Epithelial cell of esophagus (primary cell): Measurements from ENCODE around the gene DDX25.

Source experiments
- DNase-seq: peaks from one replicate; pipeline ENCODE4 v3.0.0; 2010; ENCODE audit warnings: low read depth
- H3K4me3 ChIP-seq: 2 replicates; pipeline ENCODE4 v1.5.1; 2011; ENCODE audit warnings: mild to moderate bottlenecking, low read length, control low read depth
- TF ChIP-seq, protein P1 (sequence below): IDR thresholded peaks from 2 replicates; pipeline ENCODE4 v1.5.1; 2011; ENCODE audit warnings: low read depth, mild to moderate bottlenecking, low read length, control low read depth, inconsistent platforms; ENCODE audit not compliant: insufficient read depth; ENCODE audit errors: missing control alignments

The DDX25 gene

DNA sequence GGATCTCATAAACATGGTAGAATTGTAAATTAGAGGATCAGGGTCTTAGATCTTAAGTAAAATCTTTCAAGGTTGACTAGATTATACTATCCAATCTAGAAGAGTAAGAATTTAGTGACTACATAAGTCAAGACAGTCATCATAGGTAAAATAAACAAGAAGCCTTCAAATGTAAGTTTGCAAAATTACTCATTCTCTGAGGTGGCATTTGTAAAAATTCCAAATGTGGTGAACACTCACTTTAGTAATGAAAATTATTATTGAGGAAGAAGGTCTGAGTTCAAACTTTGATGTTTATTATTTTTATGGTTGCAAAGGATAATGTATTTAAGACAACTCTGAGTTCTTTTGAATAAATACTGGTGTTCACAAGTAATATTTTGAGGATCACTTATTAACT lies 12.2 kb upstream of the DDX25 start:
- no peak overlapping the region for H3K4me3 ChIP-seq
- TF ChIP-seq, protein P1, sequence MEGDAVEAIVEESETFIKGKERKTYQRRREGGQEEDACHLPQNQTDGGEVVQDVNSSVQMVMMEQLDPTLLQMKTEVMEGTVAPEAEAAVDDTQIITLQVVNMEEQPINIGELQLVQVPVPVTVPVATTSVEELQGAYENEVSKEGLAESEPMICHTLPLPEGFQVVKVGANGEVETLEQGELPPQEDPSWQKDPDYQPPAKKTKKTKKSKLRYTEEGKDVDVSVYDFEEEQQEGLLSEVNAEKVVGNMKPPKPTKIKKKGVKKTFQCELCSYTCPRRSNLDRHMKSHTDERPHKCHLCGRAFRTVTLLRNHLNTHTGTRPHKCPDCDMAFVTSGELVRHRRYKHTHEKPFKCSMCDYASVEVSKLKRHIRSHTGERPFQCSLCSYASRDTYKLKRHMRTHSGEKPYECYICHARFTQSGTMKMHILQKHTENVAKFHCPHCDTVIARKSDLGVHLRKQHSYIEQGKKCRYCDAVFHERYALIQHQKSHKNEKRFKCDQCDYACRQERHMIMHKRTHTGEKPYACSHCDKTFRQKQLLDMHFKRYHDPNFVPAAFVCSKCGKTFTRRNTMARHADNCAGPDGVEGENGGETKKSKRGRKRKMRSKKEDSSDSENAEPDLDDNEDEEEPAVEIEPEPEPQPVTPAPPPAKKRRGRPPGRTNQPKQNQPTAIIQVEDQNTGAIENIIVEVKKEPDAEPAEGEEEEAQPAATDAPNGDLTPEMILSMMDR = no peak
- peak; percentile 34 for DNase-seq

DNA sequence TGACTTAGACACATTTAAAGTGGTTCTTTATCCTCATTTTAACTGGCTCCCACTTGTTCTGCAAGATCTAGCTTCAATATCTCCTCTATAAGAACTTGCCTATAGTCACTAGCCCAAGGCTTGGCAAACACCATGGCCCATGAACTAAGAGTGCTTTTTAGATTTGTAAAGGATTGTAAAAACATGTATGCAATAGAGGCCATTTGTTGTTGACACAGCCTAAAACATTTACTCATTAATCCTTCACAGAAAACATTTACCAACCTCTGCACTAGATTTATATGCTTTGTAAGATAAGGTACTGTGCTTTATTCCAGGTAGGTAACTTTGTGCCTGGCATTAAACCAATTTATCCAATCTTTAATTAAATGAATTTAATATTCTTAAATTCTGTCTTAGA lies 11.3 kb upstream of the DDX25 start:
- H3K4me3 ChIP-seq = no peak overlapping the region
- TF ChIP-seq, protein P1 = no peak
- DNase-seq = no peak

DNA sequence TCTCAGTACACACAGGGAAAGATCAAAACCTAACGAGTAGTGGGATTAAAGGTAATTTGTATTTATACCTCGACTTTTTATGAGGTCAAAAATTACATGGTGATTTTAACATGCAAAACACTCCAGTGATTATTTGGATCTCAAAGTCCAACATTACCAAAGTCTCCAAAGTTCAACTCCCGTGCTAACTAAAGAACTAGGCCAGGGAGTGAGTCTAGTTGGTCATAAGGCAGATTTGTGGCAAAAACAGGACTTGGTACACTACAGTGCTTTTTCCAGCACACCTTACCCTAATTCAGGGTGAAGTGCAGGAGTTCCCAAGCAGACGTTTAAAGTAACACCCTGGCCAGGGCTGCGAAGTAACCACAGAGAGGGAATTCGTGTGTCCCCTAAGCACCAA lies 2.4 kb upstream of the DDX25 start:
- peak overlapping the region; percentile 88 for H3K4me3 ChIP-seq
- TF ChIP-seq, protein P1 = no peak
- no peak for DNase-seq

DNA sequence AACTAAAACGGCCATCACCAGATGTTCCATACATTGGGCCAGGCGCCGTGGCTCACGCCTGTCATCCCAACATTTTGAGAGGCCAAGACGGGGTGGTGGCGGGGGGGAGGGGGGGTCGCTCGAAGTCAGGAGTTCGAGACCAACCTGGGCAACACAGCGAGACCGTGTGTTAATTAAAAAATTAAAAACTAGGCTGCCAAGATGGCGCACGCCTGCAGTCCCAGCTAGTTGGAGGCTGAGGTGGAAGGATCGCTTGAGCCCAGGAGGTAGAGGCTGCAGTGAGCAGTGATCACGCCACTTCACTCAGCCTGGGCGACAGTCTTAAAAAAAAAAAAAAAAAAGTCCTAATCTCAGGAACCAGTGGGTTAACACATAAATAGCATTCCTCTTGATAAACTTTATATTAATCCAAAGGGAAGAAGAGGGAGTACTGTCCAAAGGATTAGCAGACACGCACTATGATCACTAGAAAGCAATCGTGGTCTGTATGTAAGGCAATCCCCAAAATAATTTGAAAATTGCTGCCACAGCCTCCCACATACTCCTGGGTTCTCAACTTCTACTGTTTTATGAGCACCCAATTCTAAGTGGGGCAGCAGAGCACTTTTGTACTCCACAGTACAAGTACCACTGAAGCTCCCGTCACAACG lies 1.9 kb upstream of the DDX25 start:
- DNase-seq = no peak
- peak overlapping the region; percentile 88 for H3K4me3 ChIP-seq
- TF ChIP-seq, protein P1 = no peak

DNA sequence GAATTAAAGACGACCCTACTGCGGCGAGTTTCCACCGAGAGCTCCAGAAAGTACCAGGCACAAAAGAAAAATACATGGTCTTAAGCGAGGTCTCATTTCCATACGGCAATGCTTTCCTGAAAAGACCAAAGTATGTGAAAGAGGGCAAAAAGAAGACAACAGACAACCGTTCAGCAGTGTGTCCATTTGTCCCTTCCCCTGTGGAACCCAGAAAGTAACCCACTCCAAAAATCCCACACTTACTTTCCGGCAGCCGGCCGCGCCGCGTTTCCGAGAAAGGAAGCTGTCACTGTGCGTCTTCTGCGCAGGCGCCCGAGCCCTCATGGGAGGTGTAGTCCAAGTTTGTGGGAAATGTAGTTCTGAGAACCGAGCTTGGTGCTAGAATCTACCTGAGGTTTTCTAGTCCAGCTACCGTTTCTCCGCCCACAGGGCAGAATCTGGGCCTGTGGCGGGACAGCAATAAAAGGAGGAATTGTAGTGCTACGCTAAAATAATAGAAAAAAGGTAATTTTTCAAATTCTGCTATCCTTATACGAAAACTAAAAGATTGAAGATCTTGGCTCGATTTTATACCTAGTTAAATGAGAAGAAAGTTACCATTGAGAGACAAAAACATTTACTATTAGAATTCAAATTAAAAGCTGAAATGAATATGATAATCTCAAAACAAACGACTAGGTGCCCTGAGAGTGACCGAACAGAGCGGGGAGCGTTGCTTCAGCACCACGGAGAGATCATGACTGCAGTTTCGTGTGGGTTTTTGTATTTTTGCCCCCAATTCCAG lies 1.2 kb upstream of the DDX25 start, which contains the start of gene PUS3:
Gene PUS3 (minus strand): TSS at position 280 of the 784 bp plus-strand sequence. CDS start 6,922 bp downstream, outside the sequence.
- H3K4me3 ChIP-seq = peak within 1 kb of the TSS; percentile 88
- TF ChIP-seq, protein P1 = no peak

DNA sequence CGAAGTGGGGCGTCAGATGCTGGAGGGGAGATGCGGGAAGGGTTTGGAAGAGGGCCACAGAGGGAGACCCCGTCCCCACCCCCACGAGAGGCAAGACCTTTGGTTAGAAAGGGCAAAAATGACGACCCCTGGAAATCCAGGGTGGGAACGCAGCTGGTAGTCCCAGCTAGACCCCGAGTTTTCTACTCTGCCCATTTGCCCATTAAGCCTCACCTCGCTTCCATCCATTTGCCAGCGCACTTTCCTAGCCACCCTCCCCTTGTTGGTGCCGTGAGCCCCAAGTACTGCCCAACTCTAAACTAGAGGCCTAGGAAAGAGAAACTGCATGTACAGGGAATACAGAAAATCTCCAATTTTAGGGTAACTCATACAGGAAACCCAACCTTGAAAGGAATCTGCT lies 370 bp downstream of the DDX25 start:
- no peak for DNase-seq
- TF ChIP-seq, protein P1 = no peak
- H3K4me3 ChIP-seq = no peak overlapping the region

More for the DNA sequence above, 1.2 kb upstream of the DDX25 start, which contains the start of gene PUS3:
- peak; percentile 87 for DNase-seq
